ENCODE data around the gene LRTM2.
"Not testable (repeated sequence)": the region's sequence is repeated elsewhere in the genome, so short reads cannot be mapped to it uniquely, and the experiment has no call there.

LRTM2 gene

GRCh38 chr12:1812650-1813302, 7.6 kb upstream of the LRTM2 start:
- no peak for DNase-seq

GRCh38 chr12:1814266-1814665, 6.1 kb upstream of the LRTM2 start:
- no peak for DNase-seq

GRCh38 chr12:1815108-1815507, 5.3 kb upstream of the LRTM2 start:
- DNase-seq = no peak

- no peak for DNase-seq
Observed at GRCh38 chr12:1815814-1816729, 4.3 kb upstream of the LRTM2 start.

- DNase-seq = no peak
Observed at GRCh38 chr12:1816730-1817348, 3.5 kb upstream of the LRTM2 start.

GRCh38 chr12:1817928-1818327, 2.4 kb upstream of the LRTM2 start:
- not testable (repeated sequence) for DNase-seq

GRCh38 chr12:1819050-1819449, 1.3 kb upstream of the LRTM2 start:
- no peak for DNase-seq

- DNase-seq = no peak
Observed at GRCh38 chr12:1819571-1819970, 794 bp upstream of the LRTM2 start.

- DNase-seq = no peak
Observed at GRCh38 chr12:1820896-1821291, 529 bp downstream of the LRTM2 start.

- no peak for DNase-seq
Observed at GRCh38 chr12:1821805-1822204, 1.4 kb downstream of the LRTM2 start.

GRCh38 chr12:1822699-1823098, 2.3 kb downstream of the LRTM2 start:
- no peak for DNase-seq

GRCh38 chr12:1823237-1823636, 2.9 kb downstream of the LRTM2 start:
- DNase-seq = no peak

GRCh38 chr12:1825382-1826102, 5.2 kb downstream of the LRTM2 start:
- no peak for DNase-seq

GRCh38 chr12:1826401-1826800, 6.0 kb downstream of the LRTM2 start:
- DNase-seq = no peak

- DNase-seq = no peak
Observed at GRCh38 chr12:1826867-1827705, 6.7 kb downstream of the LRTM2 start.

GRCh38 chr12:1827826-1828805, 7.8 kb downstream of the LRTM2 start:
- DNase-seq = no peak

- no peak for DNase-seq
Observed at GRCh38 chr12:1828856-1829255, 8.5 kb downstream of the LRTM2 start.

- no peak for DNase-seq
Observed at GRCh38 chr12:1829306-1829900, 9.0 kb downstream of the LRTM2 start.

GRCh38 chr12:1830401-1830845, 10.1 kb downstream of the LRTM2 start:
- no peak for DNase-seq
